Skeletal muscle satellite cell (primary cell): ENCODE results near the gene DOCK4.

Experiments
- H3K27me3 ChIP-seq: 2 replicates; pipeline ENCODE4 v1.7.0; 2013; ENCODE audit warnings: low read length; ENCODE audit not compliant: control insufficient read depth, insufficient read depth
- H3K36me3 ChIP-seq: 2 replicates; pipeline ENCODE4 v1.7.0; 2013; ENCODE audit warnings: mild to moderate bottlenecking, control low read depth, low read length; ENCODE audit not compliant: insufficient read depth
- H3K4me1 ChIP-seq: 2 replicates; pipeline ENCODE4 v1.7.0; 2013; ENCODE audit warnings: low read length; ENCODE audit not compliant: control insufficient read depth, insufficient read depth
- H3K4me2 ChIP-seq: 2 replicates; pipeline ENCODE4 v1.7.0; 2013; ENCODE audit warnings: mild to moderate bottlenecking, low read length
- H3K4me3 ChIP-seq: 2 replicates; pipeline ENCODE4 v1.7.0; 2013; ENCODE audit warnings: low read length
- H3K9ac ChIP-seq: 2 replicates; pipeline ENCODE4 v1.7.0; 2013; ENCODE audit warnings: mild to moderate bottlenecking, low read depth, low read length, moderate library complexity
- H3K9me3 ChIP-seq: replicated peaks from 2 replicates; pipeline ENCODE4 v1.7.0; 2013; ENCODE audit warnings: mild to moderate bottlenecking, control low read depth, low read length

The DOCK4 gene

DNA sequence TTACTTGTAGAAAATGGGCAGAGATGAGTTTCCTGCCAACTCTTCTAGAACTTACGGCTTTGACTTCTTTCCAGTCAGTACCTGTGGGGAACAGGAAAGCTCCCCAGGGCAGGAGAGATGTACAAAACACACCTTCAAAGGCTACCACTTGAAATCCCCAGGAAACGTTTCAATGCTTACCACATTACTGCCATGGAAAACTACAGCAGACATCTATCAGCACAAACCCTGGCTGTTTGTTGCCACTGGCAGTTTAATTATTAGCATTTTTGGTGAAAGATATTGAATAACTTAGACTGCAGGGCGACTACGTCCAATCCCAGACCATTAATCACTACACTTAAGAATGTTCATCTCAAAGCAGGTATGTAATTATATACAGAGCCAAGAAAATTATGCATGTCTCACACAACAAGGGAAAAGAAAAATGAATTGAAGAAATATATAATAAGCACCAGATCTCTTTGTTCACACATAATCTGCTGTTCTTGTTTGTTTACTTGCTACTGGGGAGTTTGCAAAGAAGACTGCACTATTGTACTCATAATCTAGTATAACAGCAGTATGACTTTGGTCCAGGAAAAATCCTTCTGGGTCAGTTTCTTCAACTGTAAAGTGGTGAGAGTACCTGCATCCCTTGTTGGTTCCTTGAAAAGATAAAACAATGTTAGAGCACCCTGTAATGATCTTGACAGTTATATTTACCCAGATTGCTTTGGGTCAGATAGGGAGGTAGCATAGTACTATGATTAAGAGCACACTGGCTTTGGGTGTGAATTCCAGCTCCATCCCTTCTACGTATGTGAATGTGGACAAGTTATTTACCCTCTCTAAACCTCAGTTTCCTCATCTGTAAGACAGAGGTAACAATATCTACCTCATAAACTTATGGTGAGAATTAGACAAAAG, 138.3 kb downstream of the DOCK4 start:
- no peak overlapping the region for H3K9ac ChIP-seq
- peaks cover 8% of the 10 kb centered on the region for H3K4me1 ChIP-seq
- no peaks in the 10 kb centered on the region for H3K36me3 ChIP-seq
- no peak overlapping the region for H3K4me2 ChIP-seq
- H3K4me3 ChIP-seq = no peak overlapping the region
- no peaks in the 10 kb centered on the region for H3K9me3 ChIP-seq
- no peaks in the 10 kb centered on the region for H3K27me3 ChIP-seq

DNA sequence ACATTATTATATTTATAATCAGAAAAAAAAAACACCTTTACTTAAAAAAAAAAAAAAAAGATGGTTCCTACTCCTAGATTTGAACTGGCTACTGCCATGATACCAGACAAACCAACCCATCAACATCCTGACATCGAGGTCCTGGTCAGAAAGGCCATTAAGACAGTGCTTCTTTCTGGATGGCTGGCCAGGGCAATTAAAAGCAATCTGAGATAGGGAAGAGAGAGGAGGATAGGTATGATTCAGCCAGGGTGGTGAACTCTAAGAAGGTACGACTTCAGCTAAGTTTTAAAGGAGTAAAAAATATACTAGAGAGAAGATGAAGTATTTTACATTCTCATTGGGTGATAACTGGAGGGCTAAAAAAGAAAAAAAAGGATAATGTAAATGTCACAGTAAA, 139.0 kb downstream of the DOCK4 start:
- Histone ChIP-seq H3K4me3 (no peak overlapping the region), H3K4me1 (peaks cover 8% of the 10 kb centered on the region), H3K27me3 (no peaks in the 10 kb centered on the region), H3K36me3 (no peaks in the 10 kb centered on the region), H3K4me2 (no peak overlapping the region), H3K9me3 (no peaks in the 10 kb centered on the region), H3K9ac (no peak overlapping the region)

DNA sequence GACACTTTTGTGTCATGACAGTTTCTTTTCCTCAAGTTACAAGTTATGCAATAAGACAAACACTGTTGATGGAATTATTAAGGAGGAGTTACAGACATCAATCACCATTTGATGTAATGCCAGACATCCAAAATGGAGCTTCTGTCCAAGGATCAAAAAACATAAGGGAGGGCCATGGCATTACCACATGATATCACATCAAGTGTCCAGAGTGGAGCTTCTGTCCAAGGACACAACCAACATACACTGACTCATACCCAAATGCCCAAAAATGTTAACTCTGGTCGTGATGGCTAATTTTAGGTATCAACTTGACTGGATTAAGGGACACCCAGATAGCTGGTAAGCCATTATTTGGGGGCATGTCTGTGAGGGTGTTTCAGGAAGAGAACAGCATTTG, 140.4 kb downstream of the DOCK4 start:
- no peaks in the 10 kb centered on the region for H3K36me3 ChIP-seq
- H3K9ac ChIP-seq = no peak overlapping the region
- H3K4me3 ChIP-seq = no peak overlapping the region
- H3K27me3 ChIP-seq = no peaks in the 10 kb centered on the region
- H3K4me1 ChIP-seq = peaks cover 8% of the 10 kb centered on the region
- H3K9me3 ChIP-seq = no peaks in the 10 kb centered on the region
- no peak overlapping the region for H3K4me2 ChIP-seq

- Histone ChIP-seq H3K4me3 (no peak overlapping the region), H3K9ac (no peak overlapping the region), H3K9me3 (no peaks in the 10 kb centered on the region), H3K4me2 (no peak overlapping the region), H3K4me1 (peaks cover 2% of the 10 kb centered on the region), H3K27me3 (no peaks in the 10 kb centered on the region), H3K36me3 (no peaks in the 10 kb centered on the region)
These were observed 141.4 kb downstream of the DOCK4 start for GRCh38 chr7:112064627-112065385.

DNA sequence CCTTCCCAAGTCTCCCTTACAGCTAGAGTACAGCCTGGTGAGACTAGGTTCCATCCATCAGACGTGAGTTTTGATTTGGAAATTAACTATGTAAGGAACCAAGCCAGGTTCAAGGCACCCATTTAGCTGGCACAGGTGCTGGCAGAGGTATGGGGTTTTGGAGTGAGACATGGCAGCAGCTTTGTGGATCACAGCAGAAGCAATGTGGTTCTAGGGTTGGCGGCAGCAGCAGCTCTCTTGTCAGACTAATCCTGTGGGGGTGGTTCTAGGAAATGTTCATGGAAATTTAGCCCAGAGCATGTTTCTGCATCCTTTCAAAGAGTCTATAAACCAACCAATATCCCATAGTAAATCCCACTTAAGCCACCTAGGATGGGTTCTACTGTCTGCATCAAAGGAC, 142.2 kb downstream of the DOCK4 start:
- no peak overlapping the region for H3K9ac ChIP-seq
- H3K9me3 ChIP-seq = no peaks in the 10 kb centered on the region
- H3K4me1 ChIP-seq = no peaks in the 10 kb centered on the region
- H3K4me3 ChIP-seq = no peak overlapping the region
- no peaks in the 10 kb centered on the region for H3K27me3 ChIP-seq
- no peaks in the 10 kb centered on the region for H3K36me3 ChIP-seq
- H3K4me2 ChIP-seq = no peak overlapping the region

- Histone ChIP-seq H3K9ac (no peak overlapping the region), H3K4me3 (no peak overlapping the region), H3K4me1 (no peaks in the 10 kb centered on the region), H3K36me3 (no peaks in the 10 kb centered on the region), H3K27me3 (no peaks in the 10 kb centered on the region), H3K4me2 (no peak overlapping the region), H3K9me3 (no peaks in the 10 kb centered on the region)
These were observed 145.1 kb downstream of the DOCK4 start for GRCh38 chr7:112061051-112061450.

DNA sequence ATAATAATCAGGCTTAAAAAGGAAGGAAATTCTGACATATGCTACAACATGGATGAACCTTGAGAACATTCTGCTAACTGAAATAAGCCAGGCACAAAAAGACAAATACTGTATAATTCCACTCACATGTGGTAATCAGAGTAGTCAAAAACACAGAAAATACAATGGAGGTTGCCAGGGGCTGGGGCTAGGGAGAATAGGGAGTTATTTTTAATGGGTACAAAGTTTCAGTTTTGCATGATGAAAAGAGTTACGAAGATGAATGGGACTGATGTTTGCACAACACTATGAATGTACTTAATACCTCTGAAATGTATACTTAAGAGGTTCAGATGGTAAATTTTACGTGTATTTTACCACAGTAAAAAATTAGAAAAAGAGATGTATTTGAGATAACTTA, 145.6 kb downstream of the DOCK4 start:
- Histone ChIP-seq H3K4me2 (no peak overlapping the region), H3K27me3 (no peaks in the 10 kb centered on the region), H3K4me3 (no peak overlapping the region), H3K9me3 (no peaks in the 10 kb centered on the region), H3K9ac (no peak overlapping the region), H3K4me1 (no peaks in the 10 kb centered on the region), H3K36me3 (no peaks in the 10 kb centered on the region)

- Histone ChIP-seq H3K4me2 (no peak overlapping the region), H3K9me3 (no peaks in the 10 kb centered on the region), H3K27me3 (no peaks in the 10 kb centered on the region), H3K4me1 (no peaks in the 10 kb centered on the region), H3K36me3 (no peaks in the 10 kb centered on the region), H3K9ac (no peak overlapping the region), H3K4me3 (no peak overlapping the region)
These were observed 146.5 kb downstream of the DOCK4 start for GRCh38 chr7:112059675-112060074.

GRCh38 chr7:112058686-112059085, 147.5 kb downstream of the DOCK4 start:
- no peak overlapping the region for H3K4me2 ChIP-seq

GRCh38 chr7:112056409-112056808, 149.8 kb downstream of the DOCK4 start:
- H3K36me3 ChIP-seq = no peaks in the 10 kb centered on the region

More at GRCh38 chr7:112058686-112059085, 147.5 kb downstream of the DOCK4 start:
- no peaks in the 10 kb centered on the region for H3K27me3 ChIP-seq
- no peaks in the 10 kb centered on the region for H3K36me3 ChIP-seq
- H3K4me1 ChIP-seq = no peaks in the 10 kb centered on the region
- H3K9ac ChIP-seq = no peak overlapping the region
- H3K4me3 ChIP-seq = no peak overlapping the region
- H3K9me3 ChIP-seq = no peaks in the 10 kb centered on the region

GRCh38 chr7:112053737-112054069, 152.5 kb downstream of the DOCK4 start:
- Histone ChIP-seq H3K4me2 (no peak overlapping the region), H3K4me3 (no peak overlapping the region), H3K36me3 (no peaks in the 10 kb centered on the region)

More at GRCh38 chr7:112056409-112056808, 149.8 kb downstream of the DOCK4 start:
- Histone ChIP-seq H3K4me1 (peaks cover 5% of the 10 kb centered on the region), H3K9me3 (no peaks in the 10 kb centered on the region), H3K9ac (no peak overlapping the region), H3K27me3 (no peaks in the 10 kb centered on the region), H3K4me2 (no peak overlapping the region), H3K4me3 (no peak overlapping the region)

More at GRCh38 chr7:112053737-112054069, 152.5 kb downstream of the DOCK4 start:
- Histone ChIP-seq H3K9me3 (no peaks in the 10 kb centered on the region), H3K9ac (no peak overlapping the region), H3K4me1 (peaks cover 5% of the 10 kb centered on the region), H3K27me3 (no peaks in the 10 kb centered on the region)
